ENCODE data around the gene GLIPR1.
"Not testable (repeated sequence)": the region's sequence is repeated elsewhere in the genome, so short reads cannot be mapped to it uniquely, and the experiment has no call there.

GLIPR1 gene

DNA sequence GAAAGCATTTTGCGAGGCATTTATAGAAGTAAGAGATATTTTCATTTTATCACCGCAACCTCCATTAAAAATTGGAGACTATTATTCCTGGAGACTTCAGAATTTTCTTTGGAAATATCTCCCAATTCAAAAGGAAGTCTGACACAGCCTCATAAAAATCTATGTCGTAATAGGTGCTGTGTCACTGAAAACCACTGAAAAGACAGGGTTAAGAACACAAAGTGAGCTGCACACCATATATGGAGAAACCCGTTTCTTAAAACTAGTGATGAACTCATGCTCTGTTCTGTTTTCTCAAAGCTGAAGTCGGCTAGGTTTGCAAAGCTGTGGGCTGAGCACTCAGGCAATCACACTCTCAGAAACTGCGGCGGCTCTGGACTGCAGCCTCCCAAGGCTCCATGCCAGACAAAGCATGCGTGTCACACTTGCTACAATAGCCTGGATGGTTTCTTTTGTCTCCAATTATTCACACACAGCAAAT, at the start of gene GLIPR1:
GLIPR1 (plus strand) TSS at position 287 of the 481 bp plus-strand sequence; CDS start at position 413, 126 bp downstream.
- peak; percentile 43 to 75 for DNase-seq (ENCODE audit: low read depth in 1 of 2, low spot score in 1 of 2)

DNA sequence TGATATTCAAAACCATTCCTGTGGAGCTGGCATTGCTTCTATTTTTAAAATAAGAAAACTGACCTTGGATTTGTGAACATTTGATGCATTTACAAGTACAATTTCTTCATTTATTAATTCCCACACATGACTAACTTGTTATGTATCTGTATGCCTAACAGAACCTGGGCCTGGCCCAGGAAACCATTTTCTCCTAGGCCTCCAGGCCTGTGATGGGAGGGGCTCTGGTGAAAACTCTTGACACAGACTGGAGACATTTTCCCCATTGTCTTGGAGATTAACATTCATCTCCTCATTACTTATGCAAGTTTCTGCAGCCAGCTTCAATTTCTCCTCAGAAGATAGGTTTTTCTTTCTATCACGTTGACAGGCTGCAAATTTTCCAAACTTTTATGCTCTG, 47.6 kb upstream of the GLIPR1 start:
- DNase-seq (ENCODE audit: low read depth in 1 of 2, low spot score in 1 of 2), result no peak

- no peak for DNase-seq (ENCODE audit: low read depth in 1 of 2, low spot score in 1 of 2)
Observed at GRCh38 chr12:75437564-75437963, 43.0 kb upstream of the GLIPR1 start.

DNA sequence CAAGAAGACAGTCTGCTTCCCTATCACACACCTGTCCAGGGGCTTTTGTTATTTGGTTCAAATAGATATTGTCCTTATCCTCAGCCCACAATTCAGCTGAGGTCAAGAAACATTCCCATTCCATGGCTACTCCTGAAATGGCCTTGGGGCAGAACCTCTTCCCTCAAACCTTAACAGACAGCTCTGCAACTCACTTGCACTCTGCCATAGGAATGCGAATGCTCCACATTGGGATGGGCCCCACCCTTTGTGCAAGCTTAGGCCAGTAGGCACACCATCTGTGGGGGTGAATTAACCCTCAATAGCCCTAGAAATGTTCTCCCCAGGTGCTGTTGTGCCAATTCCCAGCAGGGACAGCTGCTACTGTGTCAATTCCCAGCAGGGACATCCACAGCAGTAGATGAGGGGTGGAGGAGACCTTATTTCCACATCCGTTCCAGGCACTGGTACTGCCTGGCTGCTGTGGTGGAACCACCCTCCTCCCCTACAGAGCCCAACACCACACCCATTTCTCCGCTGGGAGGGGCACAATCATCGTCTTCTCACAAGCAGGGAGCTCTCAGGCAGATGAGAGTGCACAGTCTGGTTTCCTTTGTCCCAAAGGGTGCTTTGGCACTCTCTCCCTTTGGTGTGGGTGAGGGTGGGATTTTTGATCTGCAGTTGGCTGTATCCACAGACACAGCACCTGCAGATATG, 42.3 kb upstream of the GLIPR1 start:
- no peak for DNase-seq (ENCODE audit: low read depth in 1 of 2, low spot score in 1 of 2)

DNA sequence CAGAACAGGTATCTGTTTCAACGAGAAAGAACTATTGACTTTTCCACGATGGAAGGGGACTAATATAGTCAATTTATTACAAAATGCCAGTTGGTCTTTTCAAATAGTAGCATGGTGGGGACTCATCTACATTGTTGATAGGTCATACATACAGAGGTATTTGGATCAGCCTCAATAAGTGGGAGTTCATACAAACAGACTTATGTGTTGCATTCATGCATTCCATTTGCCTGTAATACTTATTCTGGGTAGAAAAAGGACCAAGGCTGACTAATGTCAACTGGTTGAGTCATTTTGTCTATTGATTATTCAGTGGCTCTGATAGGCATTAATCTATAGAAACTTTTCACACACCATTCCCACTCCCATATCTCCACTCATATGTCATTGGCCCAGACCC, 41.5 kb upstream of the GLIPR1 start:
- DNase-seq (ENCODE audit: low read depth in 1 of 2, low spot score in 1 of 2), result no peak

DNA sequence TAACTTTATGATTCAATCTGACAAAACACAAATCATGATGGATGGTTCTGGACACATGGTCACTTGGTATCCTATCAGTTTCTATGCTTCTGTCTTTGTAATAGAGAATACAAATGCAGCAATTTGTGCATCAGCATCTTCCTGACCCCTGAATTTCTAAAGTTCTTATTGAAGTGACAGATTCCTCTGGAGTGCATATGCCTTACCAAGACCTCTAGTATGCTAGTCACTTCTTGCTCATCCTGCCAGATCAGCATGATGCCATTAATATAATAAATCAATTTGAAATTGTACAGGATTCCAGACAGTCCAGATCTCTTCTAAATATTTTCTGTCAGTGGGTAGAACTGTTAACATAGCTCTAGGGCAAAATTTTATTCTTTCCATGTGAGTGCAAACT, 40.6 kb upstream of the GLIPR1 start:
- DNase-seq (ENCODE audit: low read depth in 1 of 2, low spot score in 1 of 2), result no peak

GRCh38 chr12:75441687-75442449, 38.7 kb upstream of the GLIPR1 start:
- DNase-seq (ENCODE audit: low read depth in 1 of 2, low spot score in 1 of 2), result not testable (repeated sequence)

DNA sequence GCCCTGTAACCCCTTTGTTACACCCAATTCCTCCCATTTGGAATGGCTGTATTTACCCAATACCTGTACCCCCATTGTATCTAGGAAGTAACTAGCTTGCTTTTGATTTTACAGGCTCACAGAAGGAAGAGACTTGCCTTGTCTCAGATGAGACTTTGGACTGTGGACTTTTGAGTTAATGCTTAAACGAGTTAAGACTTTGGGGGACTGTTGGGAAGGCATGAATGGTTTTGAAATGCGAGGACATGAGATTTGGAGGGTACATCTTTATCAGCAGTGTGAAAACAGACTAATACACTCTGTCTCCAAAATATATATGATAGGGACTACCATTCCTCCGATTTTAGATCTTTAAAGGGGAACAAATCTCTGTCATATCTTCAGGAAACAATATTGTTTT, 38.1 kb upstream of the GLIPR1 start:
- DNase-seq (ENCODE audit: low read depth in 1 of 2, low spot score in 1 of 2), result not testable (repeated sequence)

GRCh38 chr12:75443709-75444108, 36.8 kb upstream of the GLIPR1 start:
- no peak for DNase-seq (ENCODE audit: low read depth in 1 of 2, low spot score in 1 of 2)

DNA sequence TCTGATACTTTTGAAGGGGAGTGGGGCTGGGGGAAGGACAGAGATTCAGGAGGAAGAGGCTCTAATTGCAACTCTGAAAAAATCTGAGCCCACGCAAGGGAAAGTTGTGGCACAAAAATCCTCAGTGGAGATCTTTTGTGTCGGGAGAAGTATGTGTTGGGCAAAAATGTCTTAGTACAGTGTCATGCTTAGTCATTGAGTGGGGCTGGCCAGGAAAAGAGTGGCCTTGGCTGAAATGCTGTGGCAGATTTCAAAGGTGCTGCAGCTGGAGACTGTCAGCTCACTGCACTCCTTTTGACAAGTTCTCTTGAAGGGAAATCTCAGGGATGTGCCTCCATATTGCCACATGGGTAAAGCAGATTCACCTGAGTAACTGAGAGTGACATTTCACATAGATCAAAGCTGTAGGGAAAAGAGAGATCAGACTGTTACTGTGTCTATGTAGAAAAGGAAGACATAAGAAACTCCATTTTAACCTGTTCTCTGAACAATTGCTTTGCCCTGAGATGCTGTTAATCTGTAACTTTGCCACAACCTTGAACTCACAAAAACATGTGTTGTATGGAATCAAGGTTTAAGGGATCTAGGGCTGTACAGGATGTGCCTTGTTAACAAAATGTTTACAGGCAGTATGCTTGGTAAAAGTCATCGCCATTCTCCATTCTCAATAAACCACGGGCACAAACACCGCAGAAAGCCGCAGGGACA, 36.0 kb upstream of the GLIPR1 start:
- no peak for DNase-seq (ENCODE audit: low read depth in 1 of 2, low spot score in 1 of 2)

DNA sequence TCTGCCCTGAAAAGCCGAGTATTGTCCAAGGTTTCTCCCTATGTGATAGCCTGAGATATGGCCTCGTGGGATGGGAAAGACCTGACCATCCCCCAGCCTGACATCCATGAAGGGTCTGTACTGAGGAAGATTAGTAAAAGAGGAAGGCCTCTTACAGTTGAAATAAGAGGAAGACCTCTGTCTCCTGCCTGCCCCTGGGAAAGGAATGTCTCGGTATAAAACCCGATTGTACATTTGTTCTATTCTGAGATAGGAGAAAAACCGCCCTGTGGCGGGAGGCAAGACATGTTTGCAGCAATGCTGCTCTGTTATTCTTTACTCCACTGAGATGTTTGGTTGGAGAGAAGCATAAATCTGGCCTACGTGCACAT, 35.4 kb upstream of the GLIPR1 start:
- not testable (repeated sequence) for DNase-seq (ENCODE audit: low read depth in 1 of 2, low spot score in 1 of 2)

GRCh38 chr12:75446857-75447256, 33.7 kb upstream of the GLIPR1 start:
- no peak for DNase-seq (ENCODE audit: low read depth in 1 of 2, low spot score in 1 of 2)

- no peak for DNase-seq (ENCODE audit: low read depth in 1 of 2, low spot score in 1 of 2)
Observed at GRCh38 chr12:75447691-75448393, 32.7 kb upstream of the GLIPR1 start.

- DNase-seq (ENCODE audit: low read depth in 1 of 2, low spot score in 1 of 2), result no peak
Observed at GRCh38 chr12:75452675-75453330, 27.8 kb upstream of the GLIPR1 start.

DNA sequence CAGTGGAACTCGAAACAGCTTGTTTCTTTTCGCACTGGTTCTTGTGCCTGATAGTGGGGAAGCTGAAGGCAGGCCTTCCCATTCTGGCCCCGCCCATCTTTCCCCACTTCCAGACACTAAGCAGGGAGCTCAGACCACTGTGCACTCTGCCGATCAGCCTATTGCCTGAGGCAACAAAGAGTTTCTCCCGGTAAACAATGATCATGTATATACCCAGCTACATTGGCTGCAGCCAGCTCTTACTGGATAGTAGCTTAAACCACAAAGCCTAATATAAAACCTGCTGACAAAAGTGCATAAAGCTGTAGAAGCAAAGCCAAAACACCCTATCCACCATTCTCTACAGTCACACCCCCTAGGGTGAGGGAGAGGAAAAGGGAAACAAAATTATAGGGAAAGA, 24.7 kb upstream of the GLIPR1 start:
- no peak for DNase-seq (ENCODE audit: low read depth in 1 of 2, low spot score in 1 of 2)

- no peak for DNase-seq (ENCODE audit: low read depth in 1 of 2, low spot score in 1 of 2)
Observed at GRCh38 chr12:75457191-75457590, 23.4 kb upstream of the GLIPR1 start.

DNA sequence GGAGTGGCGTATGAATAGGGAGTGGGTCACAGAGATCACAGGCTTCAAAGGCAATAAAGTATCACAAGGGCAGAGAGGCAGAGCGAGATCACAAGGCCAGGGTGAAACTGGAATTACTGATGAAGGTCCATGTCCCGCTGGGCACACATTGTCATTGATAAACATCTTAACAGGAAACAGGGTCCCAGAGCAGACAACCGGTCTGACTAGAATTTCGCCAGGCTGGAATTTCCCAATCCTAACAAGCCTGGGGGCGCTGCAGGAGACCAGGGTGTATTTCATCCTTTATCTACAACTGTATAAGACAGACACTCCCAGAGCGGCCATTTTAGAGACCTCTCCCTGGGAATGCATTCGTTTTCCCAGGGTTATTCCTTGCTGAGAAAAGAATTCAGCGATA, 22.7 kb upstream of the GLIPR1 start:
- not testable (repeated sequence) for DNase-seq (ENCODE audit: low read depth in 1 of 2, low spot score in 1 of 2)

DNA sequence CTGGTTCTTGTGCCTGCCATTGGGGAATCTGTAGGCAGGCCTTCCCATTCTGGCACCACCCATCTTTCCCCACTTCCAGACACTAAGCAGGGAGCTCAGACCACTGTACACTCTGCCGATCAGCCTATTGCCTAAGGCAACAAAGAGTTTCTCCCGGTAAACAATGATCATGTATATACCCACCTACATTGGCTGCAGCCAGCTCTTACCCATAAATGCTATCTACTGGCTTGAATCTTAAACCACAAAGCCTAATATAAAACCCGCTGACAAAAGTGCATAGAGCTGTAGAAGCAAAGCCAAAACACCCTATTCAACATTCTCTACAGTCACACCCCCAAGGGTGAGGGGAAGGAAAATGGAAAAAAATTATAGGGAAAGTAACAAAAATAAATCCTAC, 20.8 kb upstream of the GLIPR1 start:
- no peak for DNase-seq (ENCODE audit: low read depth in 1 of 2, low spot score in 1 of 2)

DNA sequence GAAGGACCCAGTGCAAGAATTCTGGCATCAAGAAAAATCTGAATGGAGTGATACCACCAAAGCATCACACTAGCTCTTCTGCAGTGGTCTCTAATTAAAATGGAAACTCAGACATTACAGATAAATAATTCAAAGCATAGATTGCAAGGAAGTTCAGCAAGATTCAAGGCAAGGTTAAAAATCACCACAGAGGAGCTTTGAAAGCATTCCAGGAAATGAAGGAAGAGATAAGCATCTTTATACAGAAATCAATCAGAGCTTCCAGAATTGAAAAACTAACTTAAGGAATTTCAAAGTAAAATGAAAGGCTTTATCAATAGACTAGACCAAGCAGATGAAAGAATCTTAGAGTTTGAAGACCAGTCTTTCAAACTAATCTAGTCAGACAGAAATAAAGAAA, 20.4 kb upstream of the GLIPR1 start:
- DNase-seq (ENCODE audit: low read depth in 1 of 2, low spot score in 1 of 2), result no peak

GRCh38 chr12:75471902-75472890, 8.4 kb upstream of the GLIPR1 start:
- no peak for DNase-seq (ENCODE audit: low read depth in 1 of 2, low spot score in 1 of 2)
